ENCODE results near the gene APBA1.

Gene APBA1

DNA sequence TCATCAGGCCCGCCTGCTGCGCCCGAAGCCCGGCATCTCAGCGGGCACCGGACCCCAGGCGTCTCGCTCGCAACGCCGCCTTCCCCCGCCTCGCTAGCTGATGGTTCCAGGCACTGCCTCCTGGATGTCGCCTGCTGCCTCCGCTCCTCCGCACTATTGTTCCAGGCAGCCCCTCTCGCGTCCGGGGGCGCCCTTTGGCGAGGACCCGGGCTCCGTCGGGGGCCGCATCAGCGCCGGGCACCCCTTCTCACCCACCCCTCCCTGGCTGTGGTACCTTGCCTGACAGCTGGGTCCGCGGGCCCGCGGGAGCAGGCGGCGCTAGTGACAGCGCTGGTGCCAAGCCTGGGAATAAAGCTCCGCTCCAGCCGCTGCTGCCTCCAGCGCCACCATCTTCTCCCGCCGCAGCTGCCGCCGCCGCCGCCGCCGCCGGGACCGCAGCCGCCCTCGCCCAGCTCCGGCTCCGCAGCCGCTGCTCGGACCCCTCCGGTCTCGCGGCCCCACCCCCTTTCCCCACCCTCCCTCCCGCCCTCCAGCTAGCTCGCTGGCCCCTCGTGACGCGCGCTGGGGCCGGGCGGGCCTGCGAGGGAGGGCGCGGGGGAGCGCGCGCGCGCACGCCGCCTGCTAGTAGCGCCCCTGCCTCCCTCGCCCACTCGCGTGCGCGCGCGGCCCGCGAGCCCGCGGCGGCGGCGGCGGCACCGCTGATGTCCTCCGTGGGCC is at the start of gene APBA1:
Gene APBA1 (minus strand): TSS at position 493 of the 717 bp plus-strand sequence.
- DNase-seq (ENCODE audit: low read depth in 1 of 2, low spot score in 1 of 2) = peak; percentile 8 to 25

DNA sequence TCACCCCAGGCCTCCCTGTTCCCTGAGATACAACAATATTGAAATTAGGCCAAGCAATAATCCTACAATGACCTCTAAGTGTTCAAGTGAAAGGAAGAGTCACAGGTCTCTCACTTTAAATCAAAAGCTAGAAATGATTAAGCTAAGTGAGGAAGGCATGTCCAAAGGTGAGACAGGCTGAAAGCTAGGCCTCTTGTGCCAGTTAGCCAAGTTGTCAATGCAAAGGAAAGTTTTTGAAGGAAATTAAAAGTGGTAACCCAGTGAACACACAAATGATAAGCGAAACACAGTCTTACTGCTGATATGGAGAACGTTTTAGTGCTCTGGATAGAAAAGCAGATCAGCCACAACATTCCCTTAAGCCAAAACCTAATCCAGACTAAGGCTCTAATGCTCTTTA is 47.8 kb upstream of the APBA1 start:
- DNase-seq (ENCODE audit: low read depth in 1 of 2, low spot score in 1 of 2) = no peak

DNA sequence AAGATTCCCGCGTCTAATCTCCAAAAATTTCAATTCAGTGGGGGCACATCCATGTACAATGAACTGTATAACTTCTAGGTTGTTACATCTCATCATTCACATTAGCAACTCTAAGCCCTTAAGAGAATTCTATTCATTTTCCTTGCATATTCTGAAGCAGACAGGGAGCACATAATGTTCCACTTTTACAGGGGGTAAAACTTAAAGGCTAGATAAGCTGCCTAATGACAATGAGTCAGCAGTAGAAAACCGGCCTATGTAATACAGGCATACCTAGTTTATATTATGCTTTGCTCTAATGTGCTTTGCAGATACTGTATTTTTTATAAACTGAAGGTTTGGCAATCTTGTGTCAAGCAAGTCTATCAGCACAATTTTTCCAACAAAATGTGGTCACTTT is 47.2 kb upstream of the APBA1 start:
- no peak for DNase-seq (ENCODE audit: low read depth in 1 of 2, low spot score in 1 of 2)

DNA sequence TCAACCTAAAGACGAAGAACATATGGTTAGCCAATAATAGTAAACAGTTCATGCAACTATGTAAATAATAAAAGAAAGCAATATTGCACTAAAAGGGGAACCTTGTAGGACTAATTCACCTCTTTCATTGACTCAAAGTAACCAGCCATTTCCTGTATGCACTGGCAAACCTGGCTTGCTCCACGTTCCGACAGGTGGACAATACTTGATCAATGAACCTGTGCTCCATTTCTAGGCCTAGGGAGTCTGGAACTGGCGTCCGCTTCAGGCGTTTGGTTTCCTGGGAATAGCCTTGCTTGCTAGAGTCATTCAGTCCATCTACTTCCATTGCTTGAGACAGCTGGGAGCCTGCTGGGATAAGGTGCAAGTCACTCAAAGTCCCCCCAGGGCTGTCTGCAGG is 46.0 kb upstream of the APBA1 start:
- DNase-seq (ENCODE audit: low read depth in 1 of 2, low spot score in 1 of 2) = no peak

DNA sequence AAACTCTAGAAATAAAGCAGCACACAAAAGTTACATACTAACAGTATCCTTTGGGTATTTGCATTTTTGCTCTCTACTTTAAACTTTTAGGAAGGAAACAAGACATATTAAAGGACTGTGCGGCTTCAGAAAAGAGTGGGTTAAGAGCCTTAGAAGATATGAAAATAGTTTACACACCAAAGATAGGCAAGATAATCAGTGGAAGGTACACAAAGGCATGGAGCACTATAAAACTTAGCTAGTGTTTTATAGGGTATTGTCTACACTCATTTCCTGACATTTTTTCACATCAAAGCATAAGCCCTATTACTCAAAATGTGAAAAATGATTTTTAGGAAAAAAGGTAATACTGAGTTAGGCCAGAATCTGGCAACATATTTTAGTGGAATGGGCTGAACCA is 43.7 kb upstream of the APBA1 start:
- no peak for DNase-seq (ENCODE audit: low read depth in 1 of 2, low spot score in 1 of 2)

DNA sequence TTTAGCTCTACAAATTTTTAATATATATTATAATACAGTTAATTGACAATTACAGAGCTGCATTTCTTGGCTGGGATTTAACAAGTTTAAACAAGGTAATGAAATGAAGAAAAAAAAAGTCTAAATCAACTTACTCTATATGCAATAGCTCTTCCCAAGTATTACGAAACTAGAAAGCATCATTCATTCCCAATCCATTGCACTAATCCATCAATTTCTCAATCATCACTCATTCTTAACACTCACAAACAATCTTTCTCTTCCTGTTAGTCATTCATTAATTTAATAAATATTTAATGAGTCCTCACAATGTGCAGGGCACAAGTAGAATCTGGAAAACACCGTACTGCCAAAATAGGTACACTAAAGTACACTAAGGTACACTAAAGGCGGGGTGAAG is 42.9 kb upstream of the APBA1 start:
- DNase-seq (ENCODE audit: low read depth in 1 of 2, low spot score in 1 of 2) = no peak

DNA sequence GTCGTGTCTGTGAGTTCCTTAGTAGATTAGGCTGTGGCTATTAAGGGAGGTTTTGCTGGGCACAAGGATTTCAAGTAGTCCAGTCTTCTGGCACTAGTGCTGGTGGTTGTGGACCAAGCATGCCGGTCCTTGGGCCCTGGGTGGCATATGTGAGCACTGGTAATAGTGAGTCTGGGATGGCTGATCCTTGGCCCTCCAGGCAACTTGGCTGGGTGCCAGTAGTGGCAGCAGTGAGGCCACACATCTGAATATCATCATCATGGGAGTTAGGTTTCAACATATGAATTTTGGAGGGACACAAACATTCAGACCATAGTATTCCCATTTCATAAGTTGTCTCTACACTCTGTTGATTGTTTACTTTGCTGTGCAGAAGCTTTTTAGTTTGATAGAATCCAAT is 25.3 kb upstream of the APBA1 start:
- DNase-seq (ENCODE audit: low read depth in 1 of 2, low spot score in 1 of 2) = no peak

DNA sequence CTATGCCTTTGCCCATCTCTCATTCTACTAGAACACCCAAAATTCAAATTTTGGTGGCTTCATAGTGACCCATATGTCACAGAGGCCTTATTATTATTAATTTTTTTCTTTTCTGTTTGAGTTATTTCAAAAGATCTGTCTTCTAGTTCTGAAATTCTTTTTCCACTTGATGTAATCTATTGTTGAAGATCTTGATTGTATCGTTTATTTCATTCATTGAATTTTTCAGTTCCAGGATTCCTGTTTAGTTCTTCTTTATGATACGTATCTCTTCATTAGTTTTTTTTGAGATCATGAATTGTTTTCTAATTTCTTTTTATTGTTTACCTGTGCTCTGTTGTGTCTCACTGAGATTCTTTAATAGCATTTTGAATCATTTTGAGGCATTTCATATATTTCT is 24.6 kb upstream of the APBA1 start:
- no peak for DNase-seq (ENCODE audit: low read depth in 1 of 2, low spot score in 1 of 2)

DNA sequence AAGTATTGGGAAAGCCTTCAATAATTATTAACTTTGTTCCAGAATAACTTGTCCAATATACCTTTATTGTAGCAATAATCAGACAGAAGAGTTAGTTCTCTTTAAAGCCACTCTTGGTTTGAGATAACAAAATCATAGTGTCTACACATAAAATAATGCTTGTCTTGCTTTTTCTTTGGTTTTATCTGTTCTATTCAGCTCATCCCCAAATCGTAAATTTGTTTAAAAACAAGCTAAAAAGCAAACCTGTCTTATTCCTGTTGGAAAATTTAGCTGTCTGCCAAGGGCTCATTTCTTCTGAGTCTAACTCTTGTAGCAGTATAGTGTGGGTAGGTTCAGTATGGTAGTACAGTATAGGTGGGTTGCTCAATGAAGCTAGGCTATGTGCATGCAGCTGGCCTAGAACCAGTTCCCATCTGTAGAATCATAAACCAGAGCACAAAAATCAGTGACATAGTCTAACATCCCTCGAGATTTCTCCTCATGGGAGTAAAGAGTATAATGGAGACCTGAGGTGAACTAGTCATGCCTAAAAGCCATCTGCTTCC is 17.9 kb upstream of the APBA1 start:
- no peak for DNase-seq (ENCODE audit: low read depth in 1 of 2, low spot score in 1 of 2)

DNA sequence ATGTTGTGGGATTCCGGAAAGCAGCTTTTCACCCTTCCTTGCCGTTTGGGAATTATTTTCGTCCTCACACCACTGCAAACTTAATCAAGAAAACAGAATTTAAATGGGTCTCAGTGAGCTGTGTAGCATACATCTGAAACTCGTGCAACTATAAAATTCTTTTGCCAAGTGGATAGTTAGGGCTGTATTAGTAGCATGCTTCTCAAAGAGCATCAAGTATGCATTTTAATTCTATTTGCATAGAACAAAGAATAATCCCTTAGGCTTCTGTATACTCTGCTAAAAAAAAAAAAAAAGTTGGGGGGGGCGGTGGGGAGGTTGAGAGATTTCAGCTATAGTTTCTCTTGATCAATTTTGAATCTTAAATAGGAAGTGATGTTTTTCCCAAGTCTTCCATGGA is 11.8 kb upstream of the APBA1 start:
- DNase-seq (ENCODE audit: low read depth in 1 of 2, low spot score in 1 of 2) = no peak

DNA sequence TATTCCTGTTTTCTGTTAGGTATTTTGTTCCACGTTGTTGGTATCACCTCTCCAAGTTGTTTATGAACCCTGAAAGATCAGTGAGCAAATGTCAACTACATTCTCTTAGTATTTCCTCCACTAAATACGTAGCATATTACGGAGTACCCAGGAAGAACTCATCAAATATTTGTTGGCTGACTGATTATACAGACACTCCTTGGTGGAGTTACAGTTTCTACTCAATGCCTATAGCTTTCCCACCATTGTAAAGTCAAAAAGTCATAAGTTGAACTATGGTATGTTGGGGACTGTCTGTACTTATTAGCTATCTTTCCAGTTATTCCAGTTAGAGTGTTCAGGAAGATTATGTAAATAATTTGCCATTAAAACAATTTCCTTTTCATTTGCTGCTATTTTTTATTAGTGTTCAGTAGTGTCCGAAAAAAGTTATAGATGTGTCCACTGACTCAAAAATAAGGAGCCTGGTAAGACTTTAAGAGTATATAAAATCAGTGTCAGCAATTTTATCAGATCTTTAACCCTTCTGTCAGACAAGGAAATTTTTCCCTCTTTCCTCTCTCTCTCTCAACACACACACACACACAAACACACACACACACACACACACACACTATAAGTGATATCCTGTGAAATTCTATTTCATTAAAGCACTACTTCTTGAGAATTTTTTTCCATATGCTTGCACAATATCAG is 6.8 kb upstream of the APBA1 start:
- DNase-seq (ENCODE audit: low read depth in 1 of 2, low spot score in 1 of 2) = no peak

DNA sequence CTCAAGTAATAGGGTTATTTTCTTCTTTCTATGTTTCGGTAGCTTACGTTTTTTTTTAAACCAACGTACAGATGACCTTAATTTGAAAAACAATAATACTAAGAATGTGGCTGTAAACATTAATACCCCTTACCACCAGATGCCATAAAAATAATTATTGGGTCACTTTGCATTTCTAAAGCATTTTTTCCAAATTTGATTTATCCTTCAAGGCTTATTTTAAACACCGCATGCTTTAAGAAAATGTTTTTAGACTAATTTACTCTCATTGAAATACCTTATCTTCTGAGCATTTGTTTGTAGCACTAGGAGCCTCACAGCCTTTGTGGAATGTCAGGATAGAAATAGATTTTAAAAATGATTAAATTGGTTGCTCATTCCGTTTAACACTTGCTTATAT is 5.8 kb upstream of the APBA1 start:
- DNase-seq (ENCODE audit: low read depth in 1 of 2, low spot score in 1 of 2) = no peak

DNA sequence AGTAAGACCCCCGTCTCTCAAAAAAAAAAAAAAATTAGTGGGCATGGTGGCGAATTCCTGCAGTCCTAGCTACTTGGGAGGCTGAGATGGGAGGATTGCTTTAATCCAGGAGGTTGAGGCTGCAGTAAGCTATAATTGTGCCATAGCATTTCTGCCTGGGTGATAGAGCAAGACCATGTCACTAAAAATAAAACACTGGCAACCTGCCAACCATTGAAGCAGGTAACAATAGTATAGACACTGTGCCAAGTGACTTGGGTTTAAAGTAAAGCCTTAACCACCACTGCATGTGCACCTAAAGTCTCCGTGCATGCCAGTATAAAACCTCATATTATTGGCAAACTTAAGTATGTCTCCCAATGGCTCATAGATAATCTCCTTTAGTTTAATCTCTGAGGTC is 3.4 kb upstream of the APBA1 start:
- no peak for DNase-seq (ENCODE audit: low read depth in 1 of 2, low spot score in 1 of 2)

DNA sequence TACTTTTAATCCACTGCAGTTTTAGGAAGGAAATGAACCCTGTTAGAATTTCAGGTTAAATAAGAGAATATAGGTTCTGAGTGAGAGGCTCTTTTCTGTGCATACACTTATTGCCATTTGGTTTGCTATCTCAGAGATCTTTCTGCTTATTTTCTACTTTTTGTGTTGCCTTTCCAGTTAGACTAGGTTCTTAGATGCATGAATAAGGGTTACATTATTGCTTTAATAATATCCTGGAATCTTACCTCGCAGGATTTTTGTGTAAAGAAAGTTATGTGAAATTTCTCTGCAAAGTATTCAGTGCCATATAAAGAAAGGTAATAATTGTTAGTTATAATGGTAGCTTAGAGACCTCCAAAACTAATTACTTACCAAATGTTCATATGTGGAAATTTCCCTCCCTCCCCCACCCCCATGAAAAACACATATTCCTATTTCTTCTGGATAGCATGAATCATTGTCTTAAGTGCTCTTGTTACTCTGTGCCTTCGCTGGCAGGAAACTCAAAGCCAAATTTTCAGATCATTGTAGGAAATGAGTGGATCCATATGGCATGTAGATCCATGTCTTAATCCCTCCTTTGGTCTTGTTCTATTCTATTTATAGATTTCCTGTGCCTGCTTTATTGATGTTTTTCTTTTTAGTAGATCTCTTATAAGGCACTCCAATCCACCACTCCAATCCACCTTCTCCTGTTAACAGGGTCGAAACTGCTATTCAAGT is 2.7 kb upstream of the APBA1 start:
- no peak for DNase-seq (ENCODE audit: low read depth in 1 of 2, low spot score in 1 of 2)

DNA sequence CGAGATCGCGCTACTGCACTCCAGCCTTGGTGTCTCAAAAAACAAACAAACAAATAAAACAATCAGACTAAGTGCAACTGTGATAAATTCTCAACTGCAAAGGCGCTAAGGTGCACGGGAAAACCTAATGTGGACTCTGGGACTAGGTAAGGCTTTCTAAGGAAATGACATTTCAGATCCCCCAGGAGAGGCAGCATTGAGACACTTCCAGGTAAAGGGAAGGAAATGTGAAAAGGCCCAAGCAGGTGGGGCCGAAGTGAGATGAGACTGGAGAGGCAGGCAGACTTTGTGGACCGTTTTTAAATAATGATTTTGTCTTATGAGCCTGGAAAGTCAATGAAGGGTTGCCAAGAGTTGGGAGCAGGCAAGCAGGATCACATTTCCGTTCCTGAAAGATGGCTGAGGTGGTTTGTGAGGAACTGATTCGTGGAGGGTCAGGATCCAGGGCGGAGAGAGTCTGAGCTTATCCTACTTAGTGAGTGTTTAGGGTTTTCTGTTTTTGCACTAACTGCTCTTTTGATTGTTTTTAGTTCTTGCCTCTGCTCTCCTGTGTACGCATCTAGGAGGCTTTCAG is 2.0 kb upstream of the APBA1 start:
- no peak for DNase-seq (ENCODE audit: low read depth in 1 of 2, low spot score in 1 of 2)

DNA sequence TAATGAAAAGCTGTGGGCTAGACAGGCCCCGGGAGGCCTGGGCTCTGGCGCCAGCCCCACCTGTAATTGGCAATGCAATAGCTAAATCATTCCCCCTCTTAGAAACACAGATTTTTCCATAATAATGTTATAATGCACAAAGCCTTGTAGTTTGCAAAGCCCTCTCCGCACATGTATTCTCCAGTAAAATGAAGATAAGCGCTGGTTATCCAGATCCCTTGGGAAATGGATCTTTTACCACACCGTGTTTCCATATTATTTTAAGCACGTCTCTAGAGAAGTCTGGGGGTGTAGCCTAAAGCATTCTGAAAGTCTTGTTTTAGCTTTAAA is 1.1 kb upstream of the APBA1 start:
- DNase-seq (ENCODE audit: low read depth in 1 of 2, low spot score in 1 of 2) = no peak

DNA sequence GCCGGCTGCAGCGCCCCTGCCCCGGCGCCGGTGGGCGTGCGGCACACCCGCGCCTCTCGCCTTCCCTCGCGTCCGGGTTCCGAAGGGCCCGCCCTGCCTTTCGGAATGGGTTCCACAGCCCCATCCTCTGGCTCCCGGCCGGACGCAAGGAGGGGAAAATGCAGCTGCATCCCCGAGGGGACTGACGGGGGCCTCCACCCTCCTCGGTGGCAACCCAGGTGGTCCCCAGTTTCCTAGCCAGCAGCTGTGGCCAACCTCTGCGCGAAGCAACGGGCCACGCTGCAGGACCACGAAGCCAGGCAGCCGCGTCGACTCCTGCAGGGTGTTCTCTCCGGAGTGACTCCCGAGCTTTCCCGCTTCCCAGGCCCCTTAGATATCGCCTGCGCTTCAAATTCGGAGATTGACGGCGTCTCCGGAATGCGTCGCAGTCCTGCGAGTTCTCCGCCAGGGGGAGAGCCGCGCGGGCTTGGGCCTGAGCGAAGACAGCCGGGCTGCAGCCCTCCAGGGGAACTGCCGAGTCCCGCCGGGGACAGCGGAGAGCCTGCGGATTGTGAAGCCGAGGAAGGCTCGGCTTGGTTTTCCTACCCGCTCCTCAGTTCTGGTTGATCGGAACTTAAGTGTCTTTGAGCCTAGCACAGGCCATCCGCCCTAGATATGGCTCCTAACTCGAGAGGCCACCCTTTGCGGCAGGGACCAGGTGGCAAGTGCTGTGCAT is 582 bp upstream of the APBA1 start:
- DNase-seq (ENCODE audit: low read depth in 1 of 2, low spot score in 1 of 2) = peak; percentile 38 to 59

DNA sequence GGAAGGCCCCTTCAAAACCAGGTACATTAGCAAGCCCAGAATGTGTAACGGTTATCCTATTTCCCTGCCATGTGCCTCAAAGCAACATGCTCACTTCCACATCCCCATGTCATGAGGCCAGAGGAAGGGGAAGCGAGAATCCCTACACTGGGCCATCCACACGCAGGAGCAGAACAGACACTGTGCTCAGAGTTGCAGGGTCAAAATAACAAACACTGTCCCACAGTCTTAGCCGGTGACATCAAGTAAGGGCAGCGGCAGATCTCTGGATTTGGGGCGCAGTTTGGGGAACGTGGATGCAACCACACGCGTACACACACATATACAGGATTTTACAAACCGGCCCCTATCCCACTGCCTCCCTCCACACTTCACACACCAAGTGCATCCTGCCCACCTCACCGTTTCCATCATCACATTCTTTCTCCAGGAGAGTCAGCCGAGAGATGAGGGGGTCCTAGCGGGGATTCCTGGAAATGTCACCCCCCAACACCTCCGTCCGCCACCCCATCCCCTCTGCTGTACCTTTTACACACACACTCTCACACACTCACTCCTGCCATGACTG is 776 bp downstream of the APBA1 start:
- DNase-seq (ENCODE audit: low read depth in 1 of 2, low spot score in 1 of 2) = no peak

DNA sequence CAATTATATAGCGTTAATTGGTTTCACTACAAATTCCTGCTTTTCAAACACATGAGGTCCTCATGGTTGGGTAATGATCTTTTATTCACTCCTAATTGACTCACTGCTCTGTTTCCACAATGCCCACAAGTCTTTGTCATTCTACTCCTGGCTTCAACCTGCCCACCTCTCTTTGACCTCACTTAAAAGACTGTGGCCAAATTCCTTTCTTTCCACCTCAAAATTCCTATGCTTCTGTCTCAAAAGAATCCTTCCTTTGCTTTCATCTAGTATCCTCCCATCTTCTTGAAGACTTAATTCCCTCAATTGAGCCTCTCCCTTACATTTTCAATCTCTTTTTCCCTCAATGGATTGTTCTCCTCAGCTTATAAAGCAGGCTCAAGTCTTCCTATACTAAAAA is 4.9 kb downstream of the APBA1 start:
- no peak for DNase-seq (ENCODE audit: low read depth in 1 of 2, low spot score in 1 of 2)

DNA sequence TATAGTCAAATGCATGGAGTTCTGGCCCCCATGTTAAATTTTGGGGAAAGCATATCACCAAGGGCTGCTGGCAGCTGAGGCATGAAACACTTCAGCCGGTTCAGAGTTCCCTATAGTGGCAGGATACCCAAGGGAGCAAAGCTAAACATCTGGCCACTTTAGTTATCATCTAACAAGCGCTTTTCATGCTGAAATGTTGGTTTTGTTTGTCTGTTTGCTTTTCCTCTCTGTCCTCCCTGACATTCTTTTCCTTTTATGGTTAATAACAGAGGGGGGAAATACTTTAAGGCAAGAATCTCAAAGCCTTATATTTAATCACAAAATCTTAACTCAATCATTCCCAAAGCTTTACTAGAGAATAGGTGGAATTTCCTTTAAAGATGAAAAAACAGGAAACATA is 11.9 kb downstream of the APBA1 start:
- DNase-seq (ENCODE audit: low read depth in 1 of 2, low spot score in 1 of 2) = no peak
